ENCODE data around the gene RDH13.

- TF ChIP-seq SMC3 (IDR thresholded peaks at IDR 0.05; ENCODE audit: borderline replicate concordance, low read length) (no peak), CTCF (IDR thresholded peaks at IDR 0.05 in 2 of 3, conservative IDR thresholded peaks at IDR 0.05 in 1 of 3; ENCODE audit: control insufficient read depth in 2 of 3, extremely low read depth in 1 of 3, insufficient read depth in 1 of 3, low read depth in 3 of 3, low read length in 3 of 3) (no peak), ZBTB4 (CRISPR knock-in tag; IDR thresholded peaks at IDR 0.05) (no peak), TAF1 (IDR thresholded peaks at IDR 0.05; ENCODE audit: borderline replicate concordance, low read depth, low read length) (no peak), BACH1 (IDR thresholded peaks at IDR 0.05; ENCODE audit: borderline replicate concordance) (no peak), ZBTB33 (IDR thresholded peaks at IDR 0.05) (no peak), EGR1 (IDR thresholded peaks at IDR 0.05; ENCODE audit: borderline replicate concordance in 1 of 2, low read depth in 2 of 2, low read length in 2 of 2) (no peak), USF2 (IDR thresholded peaks at IDR 0.05; ENCODE audit: borderline replicate concordance, low read depth, low read length) (no peak), E2F4 (IDR thresholded peaks at IDR 0.05; ENCODE audit: low read depth, low read length) (no peak), PRDM15 (CRISPR knock-in tag; IDR thresholded peaks at IDR 0.05) (no peak)
These were observed 24.0 kb upstream of the RDH13 start for GRCh38 chr19:55086730-55087541.

All from GM12878 (cell line).